PFSK-1 (cell line): ENCODE measurements around the gene C6.

Experiments used
- FOXP2 ChIP-seq: optimal IDR thresholded peaks from 2 replicates; pipeline ENCODE3; 2011; ENCODE audit warnings: borderline replicate concordance, control low read depth, inconsistent platforms; ENCODE audit not compliant: insufficient read depth; ENCODE audit errors: extremely low read length, extremely low read depth
- POLR2AphosphoS5 ChIP-seq: IDR thresholded peaks from 2 replicates; pipeline ENCODE4 v1.6.1; 2012; ENCODE audit warnings: low read depth, mild to moderate bottlenecking, control low read depth, low read length, moderate library complexity
- REST ChIP-seq, 2 experiments: IDR thresholded peaks; 2 replicates each; pipeline versions ENCODE4 v1.6.1 to v1.8.0; 2011 to 2012; ENCODE audit warnings: low read depth in 2 of 2, low read length in 2 of 2, control low read depth in 1 of 2, inconsistent platforms in 1 of 2, mild to moderate bottlenecking in 1 of 2, moderate library complexity in 1 of 2; ENCODE audit not compliant: insufficient read depth in 1 of 2
- SIN3A ChIP-seq: IDR thresholded peaks from 2 replicates; pipeline ENCODE4 v1.6.1; 2012; ENCODE audit warnings: mild to moderate bottlenecking, low read length, moderate library complexity, borderline replicate concordance; ENCODE audit not compliant: insufficient read depth
- TAF1 ChIP-seq: IDR thresholded peaks from 2 replicates; pipeline ENCODE4 v1.6.1; 2012; ENCODE audit warnings: low read length, control low read depth, borderline replicate concordance; ENCODE audit not compliant: insufficient read depth

C6 gene

GRCh38 chr5:41094871-41095270, 118.5 kb downstream of the C6 start:
- TF ChIP-seq TAF1 (no peak), POLR2AphosphoS5 (no peak), FOXP2 (no peak), REST (IDR thresholded peaks at IDR 0.05; ENCODE audit: insufficient read depth in 1 of 2, low read depth in 2 of 2, low read length in 2 of 2) (no peak), SIN3A (no peak)

- no peak for TF ChIP-seq REST (IDR thresholded peaks at IDR 0.05; ENCODE audit: insufficient read depth in 1 of 2, low read depth in 2 of 2, low read length in 2 of 2)
These were observed 119.5 kb downstream of the C6 start for GRCh38 chr5:41093803-41094202.
